ENCODE data around the gene PWP2.
A peak's percentile ranks its signal among the peaks of the same experiment; 100 is the strongest.
"Not testable (repeated sequence)": the region's sequence is repeated elsewhere in the genome, so short reads cannot be mapped to it uniquely, and the experiment has no call there.

Gene PWP2

DNA sequence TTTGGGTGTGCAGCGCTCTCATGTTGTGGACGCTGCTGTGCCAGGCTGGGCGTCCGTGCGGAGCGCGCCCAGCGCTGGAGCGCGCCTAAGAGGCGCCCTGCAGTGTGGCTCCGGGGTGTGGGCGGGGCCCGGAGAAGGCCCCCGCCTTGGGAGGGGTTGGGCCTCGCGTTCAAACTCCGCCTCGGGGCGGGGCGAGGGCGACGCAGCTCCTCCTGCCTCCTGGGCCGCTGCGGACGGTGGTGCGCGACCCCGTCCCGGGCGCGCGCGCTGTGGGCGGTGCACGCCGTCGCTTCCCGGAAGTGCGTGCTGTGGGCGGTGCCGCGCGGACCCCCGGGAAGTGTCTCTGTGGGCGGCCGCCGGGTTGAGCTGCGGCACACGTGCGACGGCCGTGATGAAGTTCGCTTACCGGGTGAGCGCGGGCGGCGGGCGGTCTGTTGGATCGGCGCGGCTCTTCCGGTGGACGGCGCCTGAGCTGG, at the start of gene PWP2:
PWP2 (plus strand) TSS at position 374 of the 476 bp plus-strand sequence; CDS start at position 392, 18 bp downstream.
- not testable (repeated sequence) for H3K27ac Mint-ChIP-seq, H3K4me1 Mint-ChIP-seq, H3K27me3 Mint-ChIP-seq, H3K9me3 Mint-ChIP-seq, H3K36me3 Mint-ChIP-seq
- peak within 1 kb of the TSS; percentile 62 for H3K4me3 Mint-ChIP-seq
- peak; percentile 94 for ATAC-seq

DNA sequence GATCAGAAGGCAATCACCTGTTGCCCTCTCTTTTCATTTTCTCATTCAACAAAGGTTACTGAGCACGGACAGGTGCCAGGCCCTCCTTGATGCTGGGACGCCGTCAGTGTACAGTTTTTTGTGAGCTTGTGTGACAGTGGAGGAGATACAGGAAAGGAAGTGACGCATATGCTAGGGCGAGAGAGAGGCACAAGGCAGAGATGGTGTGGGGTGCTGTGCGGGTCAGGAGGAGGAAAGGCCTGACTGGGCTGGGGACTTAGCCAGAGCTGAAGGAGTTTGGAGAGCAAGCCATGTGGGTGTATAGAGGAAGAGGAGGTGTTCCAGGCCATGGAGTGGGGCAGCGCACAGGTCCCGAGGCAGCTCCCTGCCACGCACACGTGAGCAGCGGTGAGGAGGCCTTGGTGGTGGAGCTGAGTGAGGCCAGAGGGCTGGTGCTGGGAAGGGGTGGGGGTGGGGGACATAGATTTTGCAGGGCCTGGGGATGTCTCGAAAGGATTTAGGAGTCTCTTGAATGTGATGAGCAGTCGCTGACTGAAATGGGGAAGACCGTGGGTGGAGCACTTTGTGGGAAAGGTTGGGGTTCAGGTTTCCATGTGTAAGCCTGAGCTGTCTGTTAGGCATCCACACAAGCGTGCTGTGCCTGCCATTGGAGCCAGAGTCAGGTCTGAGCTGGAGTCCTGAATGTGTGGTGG, 49.1 kb upstream of the PWP2 start:
- no peaks in the 10 kb centered on the region for H3K9me3 Mint-ChIP-seq
- H3K27me3 Mint-ChIP-seq: no peaks in the 10 kb centered on the region
- no peak for ATAC-seq
- peak overlapping the region; percentile 27 for H3K4me3 Mint-ChIP-seq
- peaks cover 30% of the 10 kb centered on the region for H3K4me1 Mint-ChIP-seq
- H3K36me3 Mint-ChIP-seq: peaks cover 68% of the 10 kb centered on the region
- peak overlapping the region; percentile 38 for H3K27ac Mint-ChIP-seq

DNA sequence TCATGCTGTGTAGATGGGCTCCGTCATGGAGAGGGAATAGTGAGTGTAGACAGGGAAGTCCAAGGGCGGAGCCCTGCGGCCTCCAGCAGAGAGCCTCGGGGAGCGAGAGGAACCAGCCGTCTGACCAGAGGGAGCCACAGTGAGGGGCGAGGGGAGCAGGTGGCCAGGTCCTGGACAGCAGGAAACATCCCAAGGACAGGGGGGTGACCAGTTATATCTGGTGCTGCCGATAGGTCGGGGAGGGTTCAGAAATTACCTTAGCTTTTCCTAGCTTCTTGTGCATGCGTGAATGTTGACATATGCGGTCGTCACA, 48.6 kb upstream of the PWP2 start:
- Mint-ChIP-seq H3K4me1 (peaks cover 30% of the 10 kb centered on the region), H3K27me3 (no peaks in the 10 kb centered on the region), H3K36me3 (peaks cover 69% of the 10 kb centered on the region), H3K27ac (no peak overlapping the region), H3K9me3 (no peaks in the 10 kb centered on the region), H3K4me3 (no peak overlapping the region)
- ATAC-seq: no peak

DNA sequence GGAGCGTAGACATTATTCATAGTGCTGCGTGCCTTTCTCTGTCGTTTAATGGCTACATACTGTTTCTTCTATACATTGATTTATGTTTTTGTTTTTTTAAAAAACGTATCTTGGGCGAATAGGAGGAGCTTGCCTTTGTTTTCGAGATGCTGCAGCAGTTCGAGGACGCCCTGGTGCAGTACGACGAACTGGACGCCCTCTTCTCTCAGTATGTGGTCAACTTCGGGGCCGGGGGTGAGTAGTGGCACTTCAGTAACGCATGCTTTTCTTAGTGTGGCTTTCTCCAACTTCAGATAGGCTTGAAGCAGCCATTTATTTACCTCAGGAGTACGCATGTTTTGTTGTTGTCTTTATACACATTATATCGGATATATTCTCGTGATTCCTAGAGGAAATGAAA, 48.2 kb upstream of the PWP2 start:
- Mint-ChIP-seq H3K27me3 (no peaks in the 10 kb centered on the region), H3K36me3 (peaks cover 68% of the 10 kb centered on the region), H3K27ac (no peak overlapping the region), H3K4me1 (peaks cover 30% of the 10 kb centered on the region), H3K4me3 (no peak overlapping the region), H3K9me3 (no peaks in the 10 kb centered on the region)
- no peak for ATAC-seq

DNA sequence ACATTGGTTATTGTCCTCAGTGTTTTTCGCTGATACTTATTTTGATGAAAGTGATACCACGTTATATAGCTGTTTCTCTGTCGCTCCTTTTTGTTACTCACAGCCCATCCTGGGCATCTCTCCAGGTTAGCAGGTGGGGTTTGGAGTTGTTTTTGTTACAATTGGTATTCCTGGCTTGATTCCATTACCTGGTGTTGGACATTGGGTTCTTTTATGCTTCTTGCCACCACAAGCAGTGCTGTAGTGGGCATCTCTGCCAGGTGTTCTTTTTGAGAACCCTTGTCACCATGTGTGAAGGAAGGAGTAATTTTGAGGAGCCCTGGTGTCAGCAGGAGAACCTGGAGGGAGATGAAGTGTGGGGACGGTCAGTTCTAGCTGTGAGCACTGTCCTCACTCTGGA, 47.5 kb upstream of the PWP2 start:
- Mint-ChIP-seq H3K36me3 (peaks cover 71% of the 10 kb centered on the region), H3K9me3 (no peaks in the 10 kb centered on the region), H3K4me1 (peaks cover 33% of the 10 kb centered on the region), H3K27me3 (no peaks in the 10 kb centered on the region), H3K4me3 (no peak overlapping the region), H3K27ac (no peak overlapping the region)
- ATAC-seq: no peak

DNA sequence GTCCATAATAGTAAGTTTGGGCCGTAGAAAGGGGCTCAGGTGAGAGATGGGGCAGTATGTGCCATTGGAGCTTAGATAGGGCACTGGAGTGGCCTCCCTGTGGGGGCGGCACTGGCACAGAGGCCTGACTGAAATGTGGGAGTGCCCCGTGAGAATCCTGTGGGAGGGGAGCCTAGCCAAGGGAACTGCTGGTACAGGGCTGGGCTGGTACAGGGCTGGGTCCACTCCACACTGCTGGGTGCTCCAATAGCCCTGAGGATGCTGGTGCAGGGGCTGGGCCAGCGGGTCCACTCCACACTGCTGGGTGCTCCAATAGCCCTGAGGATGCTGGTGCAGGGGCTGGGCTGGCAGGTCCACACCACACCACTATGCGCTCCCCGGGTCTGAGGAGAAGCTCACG, 44.8 kb upstream of the PWP2 start:
- H3K36me3 Mint-ChIP-seq: peaks cover 65% of the 10 kb centered on the region
- H3K4me1 Mint-ChIP-seq: peaks cover 40% of the 10 kb centered on the region
- no peaks in the 10 kb centered on the region for H3K27me3 Mint-ChIP-seq
- ATAC-seq: no peak
- no peak overlapping the region for H3K27ac Mint-ChIP-seq
- H3K9me3 Mint-ChIP-seq: no peaks in the 10 kb centered on the region
- H3K4me3 Mint-ChIP-seq: no peak overlapping the region

DNA sequence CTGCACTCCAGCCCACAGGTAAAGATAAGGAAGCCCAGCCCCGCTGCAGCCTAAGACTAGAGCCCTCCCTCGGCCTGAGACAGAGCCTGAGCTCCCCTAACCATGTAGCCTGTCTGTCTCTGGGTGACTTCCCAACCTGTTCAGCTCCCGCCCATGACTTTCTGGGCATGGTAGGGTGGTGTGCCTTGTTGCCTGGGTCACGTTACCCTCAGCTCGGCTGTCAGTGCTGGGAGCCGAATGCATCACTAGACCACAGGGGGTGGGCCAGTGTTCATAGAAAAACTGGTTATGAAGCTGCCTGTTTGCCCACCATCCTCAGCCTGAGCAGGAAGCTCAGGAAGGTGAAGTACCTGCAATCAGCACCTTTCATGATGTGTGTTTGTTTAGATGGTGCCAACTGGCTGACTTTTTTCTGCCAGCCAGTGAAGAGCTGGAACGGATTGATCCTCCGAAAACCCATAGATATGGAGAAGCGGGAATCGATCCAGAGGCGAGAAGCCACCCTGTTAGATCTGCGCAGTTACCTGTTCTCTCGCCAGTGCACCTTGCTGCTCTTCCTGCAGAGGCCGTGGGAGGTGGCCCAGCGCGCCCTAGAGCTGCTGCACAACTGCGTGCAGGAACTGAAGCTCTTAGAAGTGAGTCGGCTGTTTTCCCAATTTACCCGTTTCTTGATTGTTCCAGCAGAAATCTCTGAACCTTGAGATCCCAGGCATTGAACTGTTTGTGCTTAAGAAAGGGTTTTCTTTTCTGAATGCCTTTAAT, 43.9 kb upstream of the PWP2 start:
- no peak for ATAC-seq
- no peaks in the 10 kb centered on the region for H3K27me3 Mint-ChIP-seq
- peak overlapping the region; percentile 45 for H3K27ac Mint-ChIP-seq
- H3K4me1 Mint-ChIP-seq: peaks cover 32% of the 10 kb centered on the region
- H3K4me3 Mint-ChIP-seq: no peak overlapping the region
- H3K9me3 Mint-ChIP-seq: no peaks in the 10 kb centered on the region
- peaks cover 64% of the 10 kb centered on the region for H3K36me3 Mint-ChIP-seq

DNA sequence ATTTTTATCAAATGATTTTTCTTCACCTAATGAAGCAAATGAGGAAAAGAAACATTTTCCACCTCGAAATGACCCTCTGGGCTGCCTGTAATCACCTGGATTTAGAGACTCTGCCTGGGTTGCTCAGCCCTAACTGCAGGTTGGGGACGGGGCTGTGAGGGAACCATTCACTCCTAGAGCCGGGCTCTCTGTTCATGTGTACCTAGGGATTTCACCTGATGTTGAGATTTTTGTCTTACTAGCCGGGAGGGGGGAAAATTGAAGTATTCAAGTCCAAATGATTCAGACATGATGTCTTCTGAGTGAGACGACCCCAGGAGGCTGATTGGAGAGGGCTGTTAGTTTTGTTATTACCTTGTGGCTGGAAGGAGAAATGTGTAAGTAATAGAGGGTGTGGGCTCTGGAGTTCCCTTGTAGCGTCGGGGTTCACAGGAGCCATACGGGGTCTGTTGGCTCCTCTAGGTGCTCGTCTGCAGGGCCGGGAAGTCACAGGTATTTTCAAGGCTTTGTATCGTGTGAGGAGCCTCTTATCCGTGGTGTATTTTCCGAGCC, 42.3 kb upstream of the PWP2 start:
- H3K27ac Mint-ChIP-seq: peak overlapping the region; percentile 45
- no peaks in the 10 kb centered on the region for H3K27me3 Mint-ChIP-seq
- peaks cover 60% of the 10 kb centered on the region for H3K36me3 Mint-ChIP-seq
- H3K9me3 Mint-ChIP-seq: no peaks in the 10 kb centered on the region
- no peak overlapping the region for H3K4me3 Mint-ChIP-seq
- no peak for ATAC-seq
- peaks cover 28% of the 10 kb centered on the region for H3K4me1 Mint-ChIP-seq

DNA sequence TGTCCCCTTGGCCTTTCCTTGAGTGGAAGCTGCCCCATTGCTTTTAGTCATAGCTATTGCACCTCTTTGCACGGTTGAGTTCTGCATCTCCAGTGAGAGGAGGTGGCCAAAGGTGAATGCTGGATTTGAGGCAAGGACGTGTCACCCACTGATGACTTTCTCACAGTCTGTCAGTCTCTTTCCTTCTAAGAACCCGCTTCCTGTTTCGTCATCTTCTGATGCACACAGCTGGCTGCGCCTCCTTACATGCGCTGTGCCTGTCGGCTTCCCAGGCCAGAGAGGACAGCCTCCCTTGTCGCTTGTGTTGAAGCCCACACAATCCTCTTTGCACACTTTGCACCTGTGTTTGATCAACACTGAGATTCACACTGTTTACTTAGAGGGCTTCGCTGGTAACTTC, 41.8 kb upstream of the PWP2 start:
- Mint-ChIP-seq H3K4me1 (peaks cover 28% of the 10 kb centered on the region), H3K27me3 (no peaks in the 10 kb centered on the region), H3K27ac (peak overlapping the region; percentile 45), H3K4me3 (no peak overlapping the region), H3K36me3 (peaks cover 62% of the 10 kb centered on the region), H3K9me3 (no peaks in the 10 kb centered on the region)
- peak; percentile 85 for ATAC-seq

DNA sequence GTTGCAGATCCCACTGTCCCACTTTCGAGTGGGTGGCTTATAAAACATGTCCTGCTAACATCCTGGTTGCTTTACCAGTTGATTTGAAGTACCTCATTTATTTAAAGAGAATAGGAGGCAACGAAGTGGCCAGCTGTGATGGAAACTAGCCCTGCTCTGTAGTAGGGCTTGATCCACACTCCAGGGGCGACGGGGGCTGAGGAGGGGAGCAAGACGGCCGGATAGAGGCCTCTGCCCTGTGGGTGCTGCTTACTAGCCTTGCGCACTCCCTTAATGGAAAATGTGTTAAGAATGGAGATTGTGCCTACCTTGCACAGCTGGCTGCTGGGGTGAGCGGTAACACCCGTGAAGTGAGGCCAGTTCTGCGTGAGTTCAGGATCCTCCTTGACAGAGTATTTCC, 41.1 kb upstream of the PWP2 start:
- no peaks in the 10 kb centered on the region for H3K27me3 Mint-ChIP-seq
- ATAC-seq: no peak
- H3K4me1 Mint-ChIP-seq: peaks cover 28% of the 10 kb centered on the region
- H3K36me3 Mint-ChIP-seq: peaks cover 64% of the 10 kb centered on the region
- H3K27ac Mint-ChIP-seq: peak overlapping the region; percentile 45
- H3K9me3 Mint-ChIP-seq: no peaks in the 10 kb centered on the region
- H3K4me3 Mint-ChIP-seq: no peak overlapping the region

DNA sequence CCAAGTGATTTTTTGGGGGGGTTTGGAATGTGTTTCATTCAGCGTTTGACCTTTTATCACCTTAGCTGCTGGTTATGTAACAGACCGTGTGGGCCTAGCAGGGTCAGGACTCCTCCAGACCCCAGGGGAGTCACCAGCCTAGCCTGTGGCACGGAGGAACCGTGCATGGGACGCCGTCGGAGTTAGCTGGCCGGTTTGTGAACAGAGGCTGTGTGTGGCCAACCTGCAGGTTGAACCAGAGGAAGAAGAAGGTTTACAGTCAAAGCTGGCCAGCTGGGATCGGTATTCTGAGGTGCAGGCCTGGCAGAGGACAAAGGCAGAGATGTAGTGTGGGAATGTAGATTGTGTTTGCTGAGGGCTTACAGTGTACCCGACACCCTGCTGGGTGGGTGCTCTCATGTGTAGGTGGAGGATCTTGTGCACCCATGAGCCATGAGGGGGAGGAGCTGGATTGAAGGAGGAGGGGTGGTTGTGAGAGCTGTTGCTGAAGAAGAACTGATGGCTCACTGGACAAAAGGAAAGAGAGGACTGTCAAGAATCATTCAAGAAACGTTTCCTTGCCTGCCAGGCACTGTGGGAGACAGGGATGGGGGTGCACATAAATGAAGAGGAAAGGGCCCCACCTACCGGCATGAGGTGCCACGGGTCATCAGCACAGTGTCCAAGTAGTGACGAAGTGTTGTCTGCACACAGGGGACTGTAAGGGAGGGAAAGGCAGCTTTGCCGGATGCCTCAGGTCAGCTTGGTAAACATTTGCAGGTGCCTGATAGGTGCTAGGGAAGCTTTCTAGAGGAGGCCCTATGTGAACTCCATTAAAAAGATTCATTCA, 40.0 kb upstream of the PWP2 start:
- peaks cover 28% of the 10 kb centered on the region for H3K4me1 Mint-ChIP-seq
- H3K27me3 Mint-ChIP-seq: no peaks in the 10 kb centered on the region
- peaks cover 68% of the 10 kb centered on the region for H3K36me3 Mint-ChIP-seq
- H3K27ac Mint-ChIP-seq: peak overlapping the region; percentile 14
- no peak for ATAC-seq
- no peaks in the 10 kb centered on the region for H3K9me3 Mint-ChIP-seq
- no peak overlapping the region for H3K4me3 Mint-ChIP-seq

DNA sequence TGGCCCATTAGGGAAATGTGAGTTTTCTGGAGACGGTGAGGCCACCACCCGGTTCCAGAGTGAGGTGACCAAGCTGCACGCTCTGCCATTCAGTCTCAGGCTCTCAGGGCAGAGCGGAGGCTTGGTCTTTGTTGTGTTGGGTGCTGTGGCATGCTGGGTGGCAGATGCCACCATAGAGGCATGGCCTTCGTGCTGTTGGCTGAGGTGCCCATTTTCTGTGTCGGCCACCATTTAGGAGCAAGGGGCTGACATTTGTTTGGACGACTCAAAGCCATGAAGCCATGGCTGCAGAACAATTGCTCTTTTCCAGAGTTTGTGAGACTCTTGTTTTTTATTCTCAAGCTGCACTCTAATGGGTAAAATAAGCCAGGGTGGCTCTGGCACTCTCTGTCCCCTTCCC, 36.8 kb upstream of the PWP2 start:
- H3K4me3 Mint-ChIP-seq: no peak overlapping the region
- ATAC-seq: no peak
- no peak overlapping the region for H3K27ac Mint-ChIP-seq
- peaks cover 14% of the 10 kb centered on the region for H3K4me1 Mint-ChIP-seq
- no peaks in the 10 kb centered on the region for H3K27me3 Mint-ChIP-seq
- H3K36me3 Mint-ChIP-seq: peaks cover 64% of the 10 kb centered on the region
- no peaks in the 10 kb centered on the region for H3K9me3 Mint-ChIP-seq

DNA sequence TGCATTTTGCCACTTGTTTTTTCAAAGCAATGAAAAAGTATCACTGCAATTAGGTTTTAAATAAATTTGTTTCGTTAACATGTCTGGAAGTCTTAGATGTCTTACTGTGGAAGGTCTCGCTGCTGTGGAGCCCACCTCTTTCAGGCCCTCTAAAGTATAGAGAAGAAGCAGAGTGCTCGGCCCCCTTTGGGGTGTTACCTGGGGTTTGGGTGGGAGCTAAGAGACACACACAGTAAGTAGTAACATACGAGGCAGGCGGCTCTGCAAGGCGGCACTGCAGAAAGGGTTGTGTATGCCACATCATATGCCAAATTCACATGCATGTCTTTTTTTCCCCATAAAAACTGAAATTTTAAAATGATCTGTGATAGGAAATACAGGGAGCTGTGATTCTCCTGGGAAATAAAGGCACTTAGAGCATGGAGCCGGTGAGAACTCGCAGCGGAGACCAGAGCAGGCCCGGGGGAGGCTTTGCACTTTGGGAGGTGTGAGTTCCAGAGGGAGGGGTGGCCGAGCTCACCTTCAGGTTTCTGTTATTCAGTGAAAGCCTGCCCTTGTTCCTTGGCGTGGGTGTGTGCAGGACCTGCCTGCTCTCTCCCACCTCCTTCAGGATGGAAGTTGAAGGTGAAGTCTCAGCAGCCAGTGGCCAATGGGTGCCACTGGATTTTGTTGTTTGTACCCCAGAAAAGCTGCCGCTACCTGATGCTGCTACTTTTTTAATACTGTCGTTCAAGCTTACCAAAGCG, 35.7 kb upstream of the PWP2 start:
- Mint-ChIP-seq H3K27ac (no peak overlapping the region), H3K27me3 (no peaks in the 10 kb centered on the region), H3K9me3 (no peaks in the 10 kb centered on the region), H3K36me3 (peaks cover 64% of the 10 kb centered on the region), H3K4me3 (no peak overlapping the region), H3K4me1 (peaks cover 6% of the 10 kb centered on the region)
- no peak for ATAC-seq

DNA sequence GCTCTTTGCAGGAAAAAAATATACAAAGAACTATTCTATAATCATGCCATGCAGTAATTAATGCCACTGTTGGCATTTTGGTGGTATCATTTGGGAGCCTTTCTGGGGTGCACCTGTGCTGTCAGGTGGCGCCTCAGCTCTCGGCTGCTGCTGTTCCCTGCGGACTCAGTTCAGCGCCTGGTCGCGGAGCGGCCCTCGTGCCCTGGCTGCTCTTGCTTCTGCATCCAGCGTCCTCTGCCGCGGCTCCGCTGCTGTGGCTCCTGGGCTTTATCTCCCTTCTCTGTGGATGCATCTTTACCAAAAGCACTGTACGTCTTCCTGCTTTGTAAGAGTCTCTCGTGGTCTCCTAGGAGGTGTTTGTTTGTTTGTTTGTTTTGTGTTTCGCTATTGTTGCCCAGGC, 35.1 kb upstream of the PWP2 start:
- no peak overlapping the region for H3K27ac Mint-ChIP-seq
- H3K36me3 Mint-ChIP-seq: peaks cover 64% of the 10 kb centered on the region
- peaks cover 3% of the 10 kb centered on the region for H3K4me1 Mint-ChIP-seq
- ATAC-seq: no peak
- H3K9me3 Mint-ChIP-seq: no peaks in the 10 kb centered on the region
- H3K4me3 Mint-ChIP-seq: no peak overlapping the region
- H3K27me3 Mint-ChIP-seq: no peaks in the 10 kb centered on the region
